ENCODE results near the gene PCLAF.
"Not testable (repeated sequence)": the region's sequence is repeated elsewhere in the genome, so short reads cannot be mapped to it uniquely, and the experiment has no call there.

- not testable (repeated sequence) for TF ChIP-seq REST (IDR thresholded peaks at IDR 0.05; ENCODE audit: insufficient read depth in 1 of 2, low read depth in 2 of 2, low read length in 1 of 2); CTCF (IDR thresholded peaks at IDR 0.05)
Observed at GRCh38 chr15:64326975-64327374, 54.3 kb downstream of the PCLAF start.

All from Panc1 (cell line).